CD4-positive, alpha-beta T cell treated with Interleukin-4 for 1 hour (primary cell): ENCODE measurements around the gene CARD19.

Source experiments
- DNase-seq, 2 donors: peaks; one replicate each; pipeline ENCODE4 v3.0.0-alpha.2; 2020 to 2022

Gene CARD19

GRCh38 chr9:93096131-93096802 is at the start of gene CARD19:
CARD19 (plus strand) TSS chr9:93096217; CDS start chr9:93096346, 129 bp downstream.
- peak; percentile 53 to 65 for DNase-seq

GRCh38 chr9:93048566-93049448 is 47.2 kb upstream of the CARD19 start:
- DNase-seq, result no peak

GRCh38 chr9:93049491-93049890 is 46.5 kb upstream of the CARD19 start:
- no peak for DNase-seq

GRCh38 chr9:93050231-93050630 is 45.8 kb upstream of the CARD19 start:
- DNase-seq, result no peak

- no peak for DNase-seq
Measured at GRCh38 chr9:93051680-93052089, 44.3 kb upstream of the CARD19 start.

- no peak for DNase-seq
Measured at GRCh38 chr9:93052791-93053540, 43.1 kb upstream of the CARD19 start.

GRCh38 chr9:93053781-93054331 is 42.2 kb upstream of the CARD19 start:
- DNase-seq, result no peak

- no peak for DNase-seq
Measured at GRCh38 chr9:93054758-93055704, 41.0 kb upstream of the CARD19 start.

- DNase-seq, result no peak
Measured at GRCh38 chr9:93057042-93057702, 38.8 kb upstream of the CARD19 start.

- DNase-seq, result no peak
Measured at GRCh38 chr9:93057703-93058354, 38.2 kb upstream of the CARD19 start.

- DNase-seq, result peak; percentile 72 to 73
Measured at GRCh38 chr9:93058355-93059010, 37.5 kb upstream of the CARD19 start, which contains the start of gene SUSD3. SUSD3 (plus strand) TSS chr9:93058701; CDS start chr9:93058743, 42 bp downstream.

- peak in 1 of 2 donors; percentile 21 for DNase-seq
Measured at GRCh38 chr9:93059011-93059714, 36.9 kb upstream of the CARD19 start.

GRCh38 chr9:93059715-93060578 is 36.1 kb upstream of the CARD19 start:
- no peak for DNase-seq

GRCh38 chr9:93060746-93061259 is 35.2 kb upstream of the CARD19 start:
- DNase-seq, result peak in 1 of 2 donors; percentile 17

GRCh38 chr9:93061260-93061751 is 34.7 kb upstream of the CARD19 start:
- DNase-seq, result no peak

- DNase-seq, result peak; percentile 22 to 52
Measured at GRCh38 chr9:93061791-93062763, 33.9 kb upstream of the CARD19 start.
